H1 (cell line): ENCODE results near the gene GK2.

Source experiments
- CTCF ChIP-seq, 3 experiments: IDR thresholded peaks; 1 replicate in 2 of 3; 2 replicates in 1 of 3; pipeline versions ENCODE4 v1.5.1 to v1.6.1; 2011; ENCODE audit warnings: low read length in 3 of 3, mild to moderate bottlenecking in 3 of 3, inconsistent platforms in 2 of 3, low read depth in 1 of 3, moderate library complexity in 1 of 3; ENCODE audit not compliant: insufficient read depth in 1 of 3; ENCODE audit errors: control extremely low read depth in 1 of 3
- EZH2 ChIP-seq: fragments of 200-600 bp; sonication (generic); IDR thresholded peaks from 2 replicates; pipeline ENCODE4 v1.7.1; 2012; ENCODE audit warnings: low read depth, mild to moderate bottlenecking, moderate library complexity, low read length, inconsistent platforms; ENCODE audit not compliant: severe bottlenecking
- JUN ChIP-seq: IDR thresholded peaks from 2 replicates; pipeline ENCODE4 v1.6.1; 2011; ENCODE audit warnings: low read depth, mild to moderate bottlenecking, improper control_type of control experiment, low read length
- NRF1 ChIP-seq: IDR thresholded peaks from 2 replicates; pipeline ENCODE4 v1.6.1; 2011; ENCODE audit warnings: mild to moderate bottlenecking, low read depth, low read length, improper control_type of control experiment
- PHF8 ChIP-seq: fragments of 200-600 bp; sonication (generic); conservative IDR thresholded peaks from 2 replicates; pipeline ENCODE4 v1.7.1; 2012; ENCODE audit warnings: low read depth, mild to moderate bottlenecking, inconsistent platforms, low read length, moderate library complexity
- TAF1 ChIP-seq: IDR thresholded peaks from 2 replicates; pipeline ENCODE4 v1.6.1; 2011; ENCODE audit warnings: mild to moderate bottlenecking, low read depth, low read length

GRCh38 chr4:79396794-79397193, 11.2 kb downstream of the GK2 start:
- no peak for TF ChIP-seq EZH2
- TF ChIP-seq PHF8 = no peak
- TF ChIP-seq CTCF (IDR thresholded peaks at IDR 0.05; ENCODE audit: control extremely low read depth in 1 of 3, insufficient read depth in 1 of 3, low read depth in 1 of 3, low read length in 3 of 3) = no peak
- TF ChIP-seq NRF1 = no peak
- no peak for TF ChIP-seq JUN
- no peak for TF ChIP-seq TAF1
